GM19099 (cell line): Measurements from ENCODE around the gene PODXL.

Experiments
- POLR2A ChIP-seq: IDR thresholded peaks from 3 replicates; pipeline ENCODE4 v1.6.1; 2011; ENCODE audit warnings: low read depth; ENCODE audit not compliant: insufficient read length; ENCODE audit errors: extremely low read depth

Gene PODXL

GRCh38 chr7:131495669-131496498 lies 60.5 kb downstream of the PODXL start:
- no peak for TF ChIP-seq POLR2A

- no peak for TF ChIP-seq POLR2A
These were observed 62.2 kb downstream of the PODXL start for GRCh38 chr7:131494182-131494581.

- TF ChIP-seq POLR2A, result no peak
These were observed 62.8 kb downstream of the PODXL start for GRCh38 chr7:131493581-131493980.

- TF ChIP-seq POLR2A, result no peak
These were observed 63.3 kb downstream of the PODXL start for GRCh38 chr7:131493081-131493480.

- no peak for TF ChIP-seq POLR2A
These were observed 66.5 kb downstream of the PODXL start for GRCh38 chr7:131489881-131490280.

GRCh38 chr7:131489196-131489595 lies 67.2 kb downstream of the PODXL start:
- TF ChIP-seq POLR2A, result no peak

GRCh38 chr7:131488361-131488760 lies 68.1 kb downstream of the PODXL start:
- no peak for TF ChIP-seq POLR2A

- no peak for TF ChIP-seq POLR2A
These were observed 69.2 kb downstream of the PODXL start for GRCh38 chr7:131487217-131487616.

GRCh38 chr7:131486346-131486745 lies 70.1 kb downstream of the PODXL start:
- no peak for TF ChIP-seq POLR2A

GRCh38 chr7:131483586-131483985 lies 72.8 kb downstream of the PODXL start:
- no peak for TF ChIP-seq POLR2A

GRCh38 chr7:131482800-131483199 lies 73.6 kb downstream of the PODXL start:
- no peak for TF ChIP-seq POLR2A

- no peak for TF ChIP-seq POLR2A
These were observed 75.8 kb downstream of the PODXL start for GRCh38 chr7:131480384-131481315.

GRCh38 chr7:131476740-131477139 lies 79.7 kb downstream of the PODXL start:
- no peak for TF ChIP-seq POLR2A

GRCh38 chr7:131471250-131472004 lies 85.0 kb downstream of the PODXL start:
- TF ChIP-seq POLR2A, result no peak

- TF ChIP-seq POLR2A, result no peak
These were observed 88.6 kb downstream of the PODXL start for GRCh38 chr7:131467788-131468187.
